SK-N-MC (cell line): ENCODE results near the gene CMIP.

ENCODE experiments used
- DNase-seq: peaks from one replicate; pipeline ENCODE4 v3.0.0-alpha.2; 2011; ENCODE audit warnings: low read depth, low spot score
- H3K27ac ChIP-seq: fragments of 200-600 bp; sonication (generic); 2 replicates; pipeline ENCODE4 v1.5.1; 2016; ENCODE audit warnings: mixed run types
- H3K36me3 ChIP-seq: fragments of 200-600 bp; sonication (generic); 2 replicates; pipeline ENCODE4 v1.6.1; 2017; ENCODE audit warnings: antibody characterized with exemption, low read length, mixed read lengths; ENCODE audit not compliant: insufficient read depth
- H3K4me3 ChIP-seq: fragments of 200-600 bp; sonication (generic); 2 replicates; pipeline ENCODE4 v1.5.1; 2016
- H3K9ac ChIP-seq: fragments of 200-600 bp; sonication (generic); 2 replicates; pipeline ENCODE4 v1.8.0; 2017; ENCODE audit warnings: mixed run types, mixed read lengths; ENCODE audit not compliant: insufficient read length
- H3K9me3 ChIP-seq: fragments of 200-600 bp; sonication (generic); 2 replicates; pipeline ENCODE4 v1.6.1; 2017; ENCODE audit warnings: low read depth, mild to moderate bottlenecking, antibody characterized with exemption, low read length, moderate library complexity, mixed read lengths
- EZH2 ChIP-seq: fragments of 200-600 bp; sonication (generic); IDR thresholded peaks from one replicate; pipeline ENCODE4 v1.6.1; 2017; ENCODE audit warnings: antibody characterized with exemption
- FOXP2 ChIP-seq: optimal IDR thresholded peaks from 2 replicates; pipeline ENCODE3; 2011; ENCODE audit warnings: mild to moderate bottlenecking, moderate library complexity; ENCODE audit not compliant: insufficient read depth; ENCODE audit errors: extremely low read length, control extremely low read depth
- POLR2AphosphoS5 ChIP-seq: IDR thresholded peaks from 2 replicates; pipeline ENCODE4 v1.6.1; 2012; ENCODE audit warnings: mild to moderate bottlenecking, low read depth, low read length, borderline replicate concordance

CMIP gene

DNA sequence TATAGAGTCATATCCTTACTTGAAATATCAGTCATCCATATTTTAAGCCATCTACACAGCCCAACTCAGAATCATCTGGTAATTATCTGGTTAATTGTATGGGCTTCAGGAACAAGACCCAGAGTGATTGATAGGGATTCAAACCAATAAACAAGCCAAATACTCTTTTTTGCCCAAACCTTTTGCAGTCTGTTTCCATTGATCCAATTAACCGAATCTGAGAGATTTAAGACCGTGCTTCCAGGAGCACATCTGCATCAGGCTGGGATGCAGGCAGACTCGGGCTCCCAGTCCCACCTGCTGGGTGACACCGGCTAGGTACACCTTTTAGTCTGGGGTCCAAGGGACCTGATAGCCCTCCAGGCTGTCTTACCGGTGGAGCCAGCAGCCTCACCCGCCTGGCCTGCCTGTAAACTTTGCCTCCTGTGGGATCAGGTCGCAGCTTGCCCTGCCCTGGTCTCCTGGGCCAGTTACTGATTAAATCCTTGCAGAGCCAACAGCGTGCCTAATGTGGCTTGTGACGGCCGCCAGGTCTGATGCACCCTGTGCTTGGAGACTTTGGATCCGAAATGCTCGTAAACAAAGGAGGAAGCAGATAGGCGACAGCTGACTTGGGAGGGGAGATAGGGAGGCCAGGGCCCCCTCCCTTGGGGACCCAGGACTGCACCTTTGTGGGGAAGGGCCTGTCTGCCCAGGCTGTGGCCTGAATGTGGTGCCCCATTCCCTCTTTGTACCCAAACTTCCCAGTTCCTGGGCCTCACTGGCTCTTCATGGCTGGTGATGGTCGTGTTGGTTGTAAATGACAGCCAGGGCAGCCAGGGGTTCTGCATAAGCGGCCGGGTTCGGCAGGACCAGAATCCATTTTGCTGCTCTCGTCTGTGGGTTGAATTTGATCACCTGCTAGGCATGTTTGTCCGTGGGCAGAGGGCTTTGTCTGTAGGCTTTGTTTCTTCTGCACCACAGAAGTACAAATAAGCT lies 3.8 kb downstream of the CMIP start:
- H3K27ac ChIP-seq: no peak overlapping the region

DNA sequence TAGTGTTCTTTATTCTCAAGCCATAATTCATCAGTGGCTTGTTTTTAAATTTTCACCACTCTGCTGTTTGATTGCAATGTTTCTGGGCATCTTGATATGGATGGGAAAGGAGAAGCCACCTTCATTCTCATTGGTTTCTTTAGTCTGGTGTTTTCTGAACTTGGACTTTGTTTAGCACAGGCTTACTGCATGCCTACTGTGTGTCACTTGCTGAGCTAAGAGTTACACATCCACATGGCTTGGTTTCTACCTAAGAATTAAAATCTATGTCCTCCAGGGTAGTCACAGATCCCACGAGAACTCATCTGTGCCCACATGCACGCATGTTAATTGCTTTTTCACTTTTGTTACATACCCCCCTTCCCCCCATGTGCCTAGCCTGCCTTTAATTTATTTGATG lies 4.6 kb downstream of the CMIP start:
- no peak for DNase-seq
- Histone ChIP-seq H3K27ac (no peak overlapping the region), H3K36me3 (no peaks in the 10 kb centered on the region), H3K9ac (no peak overlapping the region), H3K9me3 (no peaks in the 10 kb centered on the region), H3K4me3 (no peak overlapping the region)
- no peak for TF ChIP-seq FOXP2
- no peak for TF ChIP-seq EZH2
- no peak for TF ChIP-seq POLR2AphosphoS5

More for the DNA sequence above, 3.8 kb downstream of the CMIP start:
- Histone ChIP-seq H3K9me3 (no peaks in the 10 kb centered on the region), H3K36me3 (no peaks in the 10 kb centered on the region), H3K9ac (no peak overlapping the region), H3K4me3 (no peak overlapping the region)
- no peak for DNase-seq
- TF ChIP-seq POLR2AphosphoS5 (no peak), EZH2 (no peak), FOXP2 (no peak)

DNA sequence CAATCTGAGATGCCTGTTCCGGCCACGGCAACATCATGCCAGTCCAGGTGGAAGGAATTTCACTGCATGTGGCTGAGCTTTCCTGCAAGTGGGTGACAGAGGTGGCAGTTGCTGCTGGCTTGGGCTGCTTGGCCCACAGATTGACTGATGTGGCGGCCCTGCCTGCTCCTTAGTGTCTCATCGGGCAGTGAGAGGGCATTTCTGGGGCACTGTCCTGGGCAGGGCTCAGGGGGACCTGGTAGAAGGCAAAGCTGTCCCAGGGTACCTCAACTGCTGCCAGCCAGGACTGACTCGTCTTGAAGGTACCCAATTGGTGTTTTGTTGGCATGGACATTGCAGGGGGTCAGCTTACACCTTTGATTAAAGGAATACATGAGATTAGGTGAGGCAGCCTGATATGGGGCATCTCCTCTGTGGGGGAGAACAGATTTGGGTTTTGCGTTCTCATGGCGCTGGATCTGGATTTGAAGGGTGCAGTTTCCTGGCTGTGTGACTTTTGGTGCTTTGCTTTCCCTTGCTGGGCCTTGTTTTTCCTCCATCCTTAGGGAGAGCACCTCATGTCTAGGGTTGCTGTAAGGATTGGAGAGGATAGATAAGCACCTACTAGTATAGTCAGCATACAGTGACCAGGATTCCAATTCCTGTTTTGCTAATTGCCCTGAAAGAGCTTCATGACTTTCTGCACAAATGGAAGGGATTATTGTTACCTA lies 5.4 kb downstream of the CMIP start:
- H3K27ac ChIP-seq: no peak overlapping the region
- no peak for DNase-seq
- no peak overlapping the region for H3K4me3 ChIP-seq
- no peaks in the 10 kb centered on the region for H3K9me3 ChIP-seq
- TF ChIP-seq FOXP2 (no peak), EZH2 (no peak), POLR2AphosphoS5 (no peak)
- H3K9ac ChIP-seq: no peak overlapping the region
- H3K36me3 ChIP-seq: no peaks in the 10 kb centered on the region

DNA sequence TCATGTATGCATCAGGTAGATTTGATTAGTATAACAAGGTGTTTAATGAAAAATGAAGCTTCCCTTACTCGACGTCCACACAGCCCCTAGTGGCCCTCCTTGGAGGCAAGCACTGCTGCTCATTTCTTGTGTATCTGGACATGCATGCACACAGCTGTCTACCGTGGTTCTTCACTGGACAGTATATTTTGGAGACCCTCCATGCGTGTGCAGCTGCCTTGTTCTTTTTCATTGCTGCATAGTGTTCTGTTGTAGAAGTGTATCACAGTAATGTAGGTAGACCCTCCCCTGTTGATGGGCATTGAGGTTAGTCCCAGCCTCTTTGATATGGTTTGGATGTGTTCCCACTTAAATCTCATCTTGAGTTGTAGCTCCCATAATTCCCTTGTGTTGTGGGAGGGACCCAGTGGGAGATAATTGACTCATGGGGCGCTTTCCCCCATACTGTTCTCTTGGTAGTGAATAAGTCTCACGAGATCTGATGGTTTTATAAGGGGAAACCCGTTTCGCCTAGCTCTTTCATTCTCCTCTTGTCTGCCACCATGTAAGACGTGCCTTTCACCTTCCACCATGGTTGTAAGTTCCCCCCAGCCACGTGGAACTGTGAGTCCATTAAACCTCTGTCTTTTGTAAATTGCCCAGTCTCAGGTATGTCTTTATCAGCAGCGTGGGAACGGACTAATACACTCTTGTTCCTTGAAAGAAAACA lies 6.3 kb downstream of the CMIP start:
- no peak overlapping the region for H3K27ac ChIP-seq
- TF ChIP-seq EZH2 (no peak), POLR2AphosphoS5 (no peak), FOXP2 (no peak)
- no peak overlapping the region for H3K4me3 ChIP-seq
- H3K9ac ChIP-seq: no peak overlapping the region
- no peaks in the 10 kb centered on the region for H3K36me3 ChIP-seq
- no peaks in the 10 kb centered on the region for H3K9me3 ChIP-seq
- DNase-seq: no peak

DNA sequence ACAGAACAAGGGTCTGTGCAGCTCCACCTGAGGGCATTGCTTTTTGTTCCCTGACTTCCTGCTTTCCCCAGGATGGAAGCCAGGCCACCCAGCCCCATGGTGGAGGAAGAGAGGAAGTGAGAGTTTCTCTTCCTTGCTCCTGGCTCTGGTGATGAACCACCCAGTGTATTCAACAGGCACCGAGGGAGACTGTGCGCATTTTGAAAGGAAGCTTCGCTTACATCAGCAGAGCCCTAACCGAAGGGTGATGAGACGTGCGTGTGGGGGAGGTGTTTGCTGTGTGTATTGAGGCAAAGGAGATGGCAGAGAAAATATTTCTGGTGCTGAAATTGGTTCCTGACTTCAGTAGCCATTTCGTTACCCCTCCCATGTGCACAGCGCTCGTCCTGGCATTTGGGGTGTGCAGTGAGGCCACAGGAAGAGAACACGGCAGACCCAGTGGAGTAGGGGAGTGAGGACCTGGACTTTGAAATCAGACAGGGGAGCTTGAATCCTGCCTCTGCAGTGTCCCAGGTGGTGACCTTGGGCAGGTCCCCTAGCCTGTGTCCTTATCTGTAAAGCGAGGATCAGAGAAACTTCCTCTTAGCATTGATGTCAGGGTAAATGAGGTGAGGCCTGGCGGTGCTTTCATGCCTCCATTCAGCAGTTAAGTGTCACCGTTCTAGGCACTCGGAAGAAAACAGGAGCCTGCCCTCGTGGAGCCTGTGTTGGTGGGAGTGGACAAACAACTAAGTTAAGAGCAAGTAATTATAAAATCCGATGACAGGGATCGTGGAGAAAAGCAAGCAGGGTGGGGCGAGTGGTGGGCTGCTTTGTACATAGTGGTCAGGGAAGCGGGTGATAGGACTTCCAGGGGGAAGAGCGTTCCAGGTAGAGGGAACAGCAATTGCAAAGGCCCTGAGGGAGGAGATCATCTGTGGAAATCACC lies 7.4 kb downstream of the CMIP start:
- H3K27ac ChIP-seq: no peak overlapping the region
- H3K36me3 ChIP-seq: no peaks in the 10 kb centered on the region
- TF ChIP-seq POLR2AphosphoS5 (no peak), FOXP2 (no peak), EZH2 (no peak)
- no peak overlapping the region for H3K4me3 ChIP-seq
- DNase-seq: no peak
- H3K9ac ChIP-seq: no peak overlapping the region
- no peaks in the 10 kb centered on the region for H3K9me3 ChIP-seq

DNA sequence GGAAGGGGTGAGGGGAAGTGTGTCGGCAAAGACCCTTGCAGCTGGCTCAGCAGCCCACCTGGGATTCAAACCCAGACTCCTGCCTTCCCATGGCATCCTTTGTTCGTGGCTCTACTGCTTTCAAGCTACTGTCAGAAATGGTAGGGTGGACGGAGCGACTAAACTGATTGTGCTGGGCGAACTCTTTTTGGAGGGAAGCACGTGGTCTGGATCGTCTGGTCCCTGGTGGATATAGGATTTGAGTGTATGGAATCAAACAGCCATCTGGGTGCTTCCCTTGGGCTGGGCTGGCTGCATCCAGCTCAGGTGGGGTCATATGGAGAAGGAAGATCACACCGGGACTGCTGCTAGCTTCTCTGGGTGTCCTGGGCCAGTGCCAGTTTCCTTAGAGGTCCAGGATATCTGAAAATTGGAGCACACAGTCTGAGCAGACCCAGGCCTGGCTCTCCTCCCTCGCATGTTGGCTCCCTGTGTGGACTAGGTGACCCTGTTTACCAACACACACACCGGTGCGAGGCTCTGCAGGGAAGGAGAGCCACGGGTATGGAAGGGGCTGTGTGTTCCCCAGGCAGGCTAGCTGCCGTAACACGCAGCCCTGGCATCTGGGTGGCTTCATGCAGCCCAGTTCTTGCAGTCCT lies 8.6 kb downstream of the CMIP start:
- no peak overlapping the region for H3K27ac ChIP-seq
- DNase-seq: no peak
- no peak for TF ChIP-seq FOXP2
- no peak for TF ChIP-seq EZH2
- no peak for TF ChIP-seq POLR2AphosphoS5
- H3K4me3 ChIP-seq: no peak overlapping the region
- no peak overlapping the region for H3K9ac ChIP-seq
- H3K36me3 ChIP-seq: no peaks in the 10 kb centered on the region
- no peaks in the 10 kb centered on the region for H3K9me3 ChIP-seq

DNA sequence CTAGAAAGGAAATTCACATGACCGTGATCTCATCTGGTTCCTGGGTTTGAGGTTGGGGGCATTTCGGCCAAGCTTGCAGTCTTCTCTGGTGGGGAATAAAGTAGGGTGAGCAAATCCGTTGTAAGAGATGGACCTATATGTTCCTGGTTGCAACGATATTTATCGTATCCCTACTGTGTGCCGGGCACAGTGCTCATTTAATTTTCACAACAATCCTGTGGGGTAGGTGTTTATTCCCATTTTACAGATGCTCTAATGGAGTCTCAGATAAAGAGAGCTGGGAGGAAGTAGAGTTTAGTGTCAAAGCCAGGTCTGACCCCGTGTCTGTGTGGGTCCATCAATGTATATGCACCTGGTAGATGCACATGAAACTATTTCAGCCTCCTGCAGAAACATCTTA lies 9.4 kb downstream of the CMIP start:
- TF ChIP-seq POLR2AphosphoS5 (no peak), EZH2 (no peak), FOXP2 (no peak)
- Histone ChIP-seq H3K9ac (no peak overlapping the region), H3K9me3 (no peaks in the 10 kb centered on the region), H3K36me3 (no peaks in the 10 kb centered on the region), H3K27ac (no peak overlapping the region), H3K4me3 (no peak overlapping the region)
- DNase-seq: no peak
